Stimulated activated memory B cell treated with anti-CD40 and anti-IgM and Interleukin-4, amounts not matched to agents 10 μg/mL and 1 μg/mL and 100 μg/mL, for 72 hours (primary cell): ENCODE data around the gene TSPAN11.

ENCODE experiments used
- ATAC-seq: fragments of 150-1000 bp; cut with Tn5 transposase; 2 replicates; pipeline ENCODE4 v1.10.0; 2021
- H3K27ac Mint-ChIP-seq: one replicate; pipeline ENCODE4 v1.8.0; 2022; ENCODE audit warnings: mild to moderate bottlenecking, mixed read lengths
- H3K27me3 Mint-ChIP-seq: one replicate; pipeline ENCODE4 v1.8.0; 2022; ENCODE audit warnings: mixed read lengths
- H3K36me3 Mint-ChIP-seq: one replicate; pipeline ENCODE4 v1.8.0; 2022; ENCODE audit warnings: mixed read lengths
- H3K4me1 Mint-ChIP-seq: one replicate; pipeline ENCODE4 v1.8.0; 2022; ENCODE audit warnings: mixed read lengths
- H3K4me3 Mint-ChIP-seq: one replicate; pipeline ENCODE4 v1.8.0; 2022; ENCODE audit warnings: mild to moderate bottlenecking, moderate library complexity, mixed read lengths
- H3K9me3 Mint-ChIP-seq: one replicate; pipeline ENCODE4 v1.8.0; 2022; ENCODE audit warnings: mixed read lengths

TSPAN11 gene

GRCh38 chr12:30930641-30931040 is 4.1 kb downstream of the TSPAN11 start:
- ATAC-seq, result no peak
- H3K4me3 Mint-ChIP-seq, result no peak overlapping the region
- H3K36me3 Mint-ChIP-seq, result no peaks in the 10 kb centered on the region
- H3K4me1 Mint-ChIP-seq, result no peaks in the 10 kb centered on the region
- no peak overlapping the region for H3K27ac Mint-ChIP-seq
- H3K9me3 Mint-ChIP-seq, result peaks cover 3% of the 10 kb centered on the region
- peaks cover 52% of the 10 kb centered on the region for H3K27me3 Mint-ChIP-seq

- peaks cover 51% of the 10 kb centered on the region for H3K27me3 Mint-ChIP-seq
- no peaks in the 10 kb centered on the region for H3K36me3 Mint-ChIP-seq
- no peaks in the 10 kb centered on the region for H3K4me1 Mint-ChIP-seq
These were observed 6.3 kb downstream of the TSPAN11 start for GRCh38 chr12:30932881-30933280.

GRCh38 chr12:30934811-30935210 is 8.3 kb downstream of the TSPAN11 start:
- Mint-ChIP-seq H3K4me3 (no peak overlapping the region), H3K4me1 (no peaks in the 10 kb centered on the region), H3K27ac (no peak overlapping the region), H3K9me3 (peaks cover 3% of the 10 kb centered on the region), H3K36me3 (no peaks in the 10 kb centered on the region), H3K27me3 (peaks cover 32% of the 10 kb centered on the region)
- no peak for ATAC-seq

More at GRCh38 chr12:30932881-30933280, 6.3 kb downstream of the TSPAN11 start:
- no peak overlapping the region for H3K27ac Mint-ChIP-seq
- no peak overlapping the region for H3K4me3 Mint-ChIP-seq
- ATAC-seq, result no peak
- H3K9me3 Mint-ChIP-seq, result peaks cover 3% of the 10 kb centered on the region

GRCh38 chr12:30936036-30936435 is 9.5 kb downstream of the TSPAN11 start:
- Mint-ChIP-seq H3K4me3 (no peak overlapping the region), H3K4me1 (no peaks in the 10 kb centered on the region), H3K9me3 (peaks cover 3% of the 10 kb centered on the region), H3K27me3 (peaks cover 26% of the 10 kb centered on the region), H3K27ac (no peak overlapping the region), H3K36me3 (no peaks in the 10 kb centered on the region)
- no peak for ATAC-seq

- peaks cover 3% of the 10 kb centered on the region for H3K9me3 Mint-ChIP-seq
- no peaks in the 10 kb centered on the region for H3K36me3 Mint-ChIP-seq
- no peak overlapping the region for H3K27ac Mint-ChIP-seq
- no peaks in the 10 kb centered on the region for H3K4me1 Mint-ChIP-seq
- ATAC-seq, result no peak
- H3K4me3 Mint-ChIP-seq, result no peak overlapping the region
- peaks cover 17% of the 10 kb centered on the region for H3K27me3 Mint-ChIP-seq
These were observed 12.7 kb downstream of the TSPAN11 start for GRCh38 chr12:30939234-30939633.

GRCh38 chr12:30942486-30942885 is 15.9 kb downstream of the TSPAN11 start:
- no peak for ATAC-seq
- no peak overlapping the region for H3K27ac Mint-ChIP-seq
- no peaks in the 10 kb centered on the region for H3K9me3 Mint-ChIP-seq
- H3K27me3 Mint-ChIP-seq, result no peaks in the 10 kb centered on the region
- H3K4me1 Mint-ChIP-seq, result no peaks in the 10 kb centered on the region
- H3K4me3 Mint-ChIP-seq, result no peak overlapping the region
- no peaks in the 10 kb centered on the region for H3K36me3 Mint-ChIP-seq

GRCh38 chr12:30942936-30943335 is 16.4 kb downstream of the TSPAN11 start:
- Mint-ChIP-seq H3K9me3 (no peaks in the 10 kb centered on the region), H3K27ac (no peak overlapping the region), H3K4me3 (no peak overlapping the region), H3K27me3 (no peaks in the 10 kb centered on the region), H3K36me3 (no peaks in the 10 kb centered on the region), H3K4me1 (no peaks in the 10 kb centered on the region)
- ATAC-seq, result no peak

- peaks cover 22% of the 10 kb centered on the region for H3K27me3 Mint-ChIP-seq
- ATAC-seq, result peak; percentile 17
- H3K36me3 Mint-ChIP-seq, result no peaks in the 10 kb centered on the region
- no peak overlapping the region for H3K4me3 Mint-ChIP-seq
- no peaks in the 10 kb centered on the region for H3K9me3 Mint-ChIP-seq
- no peak overlapping the region for H3K27ac Mint-ChIP-seq
- no peaks in the 10 kb centered on the region for H3K4me1 Mint-ChIP-seq
These were observed 19.1 kb downstream of the TSPAN11 start for GRCh38 chr12:30945443-30946164.

- no peak for ATAC-seq
These were observed 25.5 kb downstream of the TSPAN11 start for GRCh38 chr12:30952015-30952414.

GRCh38 chr12:30953257-30953656 is 26.7 kb downstream of the TSPAN11 start:
- peaks cover 27% of the 10 kb centered on the region for H3K27me3 Mint-ChIP-seq
- no peak overlapping the region for H3K27ac Mint-ChIP-seq
- H3K4me1 Mint-ChIP-seq, result no peaks in the 10 kb centered on the region
- no peaks in the 10 kb centered on the region for H3K36me3 Mint-ChIP-seq
- no peak overlapping the region for H3K4me3 Mint-ChIP-seq
- H3K9me3 Mint-ChIP-seq, result no peaks in the 10 kb centered on the region
- ATAC-seq, result peak; percentile 17

More at GRCh38 chr12:30952015-30952414, 25.5 kb downstream of the TSPAN11 start:
- H3K4me3 Mint-ChIP-seq, result no peak overlapping the region
- no peaks in the 10 kb centered on the region for H3K36me3 Mint-ChIP-seq
- peaks cover 22% of the 10 kb centered on the region for H3K27me3 Mint-ChIP-seq
- no peaks in the 10 kb centered on the region for H3K9me3 Mint-ChIP-seq
- no peak overlapping the region for H3K27ac Mint-ChIP-seq
- no peaks in the 10 kb centered on the region for H3K4me1 Mint-ChIP-seq

- Mint-ChIP-seq H3K27me3 (peaks cover 27% of the 10 kb centered on the region), H3K4me1 (no peaks in the 10 kb centered on the region), H3K36me3 (no peaks in the 10 kb centered on the region), H3K4me3 (no peak overlapping the region), H3K9me3 (no peaks in the 10 kb centered on the region), H3K27ac (no peak overlapping the region)
- ATAC-seq, result no peak
These were observed 27.6 kb downstream of the TSPAN11 start for GRCh38 chr12:30953951-30954751.

GRCh38 chr12:30955214-30955613 is 28.7 kb downstream of the TSPAN11 start:
- no peak for ATAC-seq

GRCh38 chr12:30959110-30959710 is 32.7 kb downstream of the TSPAN11 start:
- peaks cover 35% of the 10 kb centered on the region for H3K27me3 Mint-ChIP-seq
- H3K4me1 Mint-ChIP-seq, result peaks cover 3% of the 10 kb centered on the region
- no peak overlapping the region for H3K27ac Mint-ChIP-seq
- H3K9me3 Mint-ChIP-seq, result no peaks in the 10 kb centered on the region
- no peaks in the 10 kb centered on the region for H3K36me3 Mint-ChIP-seq
- H3K4me3 Mint-ChIP-seq, result no peak overlapping the region
- no peak for ATAC-seq

More at GRCh38 chr12:30955214-30955613, 28.7 kb downstream of the TSPAN11 start:
- no peak overlapping the region for H3K27ac Mint-ChIP-seq
- H3K36me3 Mint-ChIP-seq, result no peaks in the 10 kb centered on the region
- H3K9me3 Mint-ChIP-seq, result no peaks in the 10 kb centered on the region
- no peak overlapping the region for H3K4me3 Mint-ChIP-seq
- H3K4me1 Mint-ChIP-seq, result no peaks in the 10 kb centered on the region
- H3K27me3 Mint-ChIP-seq, result peaks cover 27% of the 10 kb centered on the region

- ATAC-seq, result no peak
- Mint-ChIP-seq H3K27ac (no peak overlapping the region), H3K27me3 (peaks cover 41% of the 10 kb centered on the region), H3K4me1 (peaks cover 8% of the 10 kb centered on the region), H3K9me3 (no peaks in the 10 kb centered on the region), H3K4me3 (no peak overlapping the region), H3K36me3 (no peaks in the 10 kb centered on the region)
These were observed 33.2 kb downstream of the TSPAN11 start for GRCh38 chr12:30959778-30960177.

GRCh38 chr12:30961030-30961429 is 34.5 kb downstream of the TSPAN11 start:
- Mint-ChIP-seq H3K36me3 (no peaks in the 10 kb centered on the region), H3K4me1 (peaks cover 8% of the 10 kb centered on the region), H3K4me3 (no peak overlapping the region), H3K9me3 (no peaks in the 10 kb centered on the region), H3K27ac (no peak overlapping the region), H3K27me3 (peaks cover 50% of the 10 kb centered on the region)
- ATAC-seq, result no peak
